Measurements from ENCODE around the gene CASP9.

Gene CASP9

GRCh38 chr1:15444468-15445389 is 79.3 kb downstream of the CASP9 start:
- no peak for DNase-seq

GRCh38 chr1:15443281-15443680 is 80.7 kb downstream of the CASP9 start:
- no peak for DNase-seq

GRCh38 chr1:15442759-15443158 is 81.3 kb downstream of the CASP9 start:
- no peak for DNase-seq

GRCh38 chr1:15442119-15442518 is 81.9 kb downstream of the CASP9 start:
- no peak for DNase-seq

All from cerebellar nuclear complex (tissue), 1 donor.